ENCODE data around the gene VIL1. TPM values are rescaled to one million over a fixed set of nuclear protein-coding genes. Genes with fewer than 3 reads are reported as not detected.
A peak's percentile ranks its signal among the peaks of the same experiment; 100 is the strongest.

The VIL1 gene
- total and polyA plus RNA-seq, 9 of the 15 experiments (the other 6 are each of a cell fraction or from before 2014, with no cell fraction given), result 0.51 to 2.7 (median 1.2) TPM

GRCh38 chr2:218422403-218423086, 3.6 kb downstream of the VIL1 start (continued):
- no peak for TF ChIP-seq BRD4 (IDR thresholded peaks at IDR 0.05)
- no peak for TF ChIP-seq SPI1 (IDR thresholded peaks at IDR 0.05; ENCODE audit: borderline replicate concordance, low read depth, low read length)
- TF ChIP-seq SRSF9 (IDR thresholded peaks at IDR 0.05; ENCODE audit: borderline replicate concordance, low read depth, low read length), result no peak
- no peak for TF ChIP-seq KLF13 (tag; IDR thresholded peaks at IDR 0.05; ENCODE audit: borderline replicate concordance, low read depth)
- TF ChIP-seq MIER1 (IDR thresholded peaks at IDR 0.05; ENCODE audit: low read depth), result no peak; the same call in 1 of the 2 replicates
- peak; percentile 71 to 75 for TF ChIP-seq KDM1A (IDR thresholded peaks at IDR 0.05)
- no peak for TF ChIP-seq ELF4 (CRISPR knock-in tag; IDR thresholded peaks at IDR 0.05)
- no peak for TF ChIP-seq PHF20 (IDR thresholded peaks at IDR 0.05; ENCODE audit: partially characterized antibody)
- TF ChIP-seq, protein P1, sequence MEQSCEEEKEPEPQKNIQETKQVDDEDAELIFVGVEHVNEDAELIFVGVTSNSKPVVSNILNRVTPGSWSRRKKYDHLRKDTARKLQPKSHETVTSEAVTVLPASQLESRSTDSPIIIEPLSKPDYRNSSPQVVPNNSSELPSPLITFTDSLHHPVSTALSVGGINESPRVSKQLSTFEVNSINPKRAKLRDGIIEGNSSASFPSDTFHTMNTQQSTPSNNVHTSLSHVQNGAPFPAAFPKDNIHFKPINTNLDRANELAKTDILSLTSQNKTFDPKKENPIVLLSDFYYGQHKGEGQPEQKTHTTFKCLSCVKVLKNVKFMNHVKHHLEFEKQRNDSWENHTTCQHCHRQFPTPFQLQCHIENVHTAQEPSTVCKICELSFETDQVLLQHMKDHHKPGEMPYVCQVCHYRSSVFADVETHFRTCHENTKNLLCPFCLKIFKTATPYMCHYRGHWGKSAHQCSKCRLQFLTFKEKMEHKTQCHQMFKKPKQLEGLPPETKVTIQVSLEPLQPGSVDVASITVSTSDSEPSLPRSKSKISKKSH (CRISPR knock-in tag; IDR thresholded peaks at IDR 0.05), result no peak
- no peak for TF ChIP-seq ZNF282 (CRISPR knock-in tag; IDR thresholded peaks at IDR 0.05)
- no peak for TF ChIP-seq CBFB (CRISPR knock-in tag; IDR thresholded peaks at IDR 0.05)
- TF ChIP-seq, protein P2, sequence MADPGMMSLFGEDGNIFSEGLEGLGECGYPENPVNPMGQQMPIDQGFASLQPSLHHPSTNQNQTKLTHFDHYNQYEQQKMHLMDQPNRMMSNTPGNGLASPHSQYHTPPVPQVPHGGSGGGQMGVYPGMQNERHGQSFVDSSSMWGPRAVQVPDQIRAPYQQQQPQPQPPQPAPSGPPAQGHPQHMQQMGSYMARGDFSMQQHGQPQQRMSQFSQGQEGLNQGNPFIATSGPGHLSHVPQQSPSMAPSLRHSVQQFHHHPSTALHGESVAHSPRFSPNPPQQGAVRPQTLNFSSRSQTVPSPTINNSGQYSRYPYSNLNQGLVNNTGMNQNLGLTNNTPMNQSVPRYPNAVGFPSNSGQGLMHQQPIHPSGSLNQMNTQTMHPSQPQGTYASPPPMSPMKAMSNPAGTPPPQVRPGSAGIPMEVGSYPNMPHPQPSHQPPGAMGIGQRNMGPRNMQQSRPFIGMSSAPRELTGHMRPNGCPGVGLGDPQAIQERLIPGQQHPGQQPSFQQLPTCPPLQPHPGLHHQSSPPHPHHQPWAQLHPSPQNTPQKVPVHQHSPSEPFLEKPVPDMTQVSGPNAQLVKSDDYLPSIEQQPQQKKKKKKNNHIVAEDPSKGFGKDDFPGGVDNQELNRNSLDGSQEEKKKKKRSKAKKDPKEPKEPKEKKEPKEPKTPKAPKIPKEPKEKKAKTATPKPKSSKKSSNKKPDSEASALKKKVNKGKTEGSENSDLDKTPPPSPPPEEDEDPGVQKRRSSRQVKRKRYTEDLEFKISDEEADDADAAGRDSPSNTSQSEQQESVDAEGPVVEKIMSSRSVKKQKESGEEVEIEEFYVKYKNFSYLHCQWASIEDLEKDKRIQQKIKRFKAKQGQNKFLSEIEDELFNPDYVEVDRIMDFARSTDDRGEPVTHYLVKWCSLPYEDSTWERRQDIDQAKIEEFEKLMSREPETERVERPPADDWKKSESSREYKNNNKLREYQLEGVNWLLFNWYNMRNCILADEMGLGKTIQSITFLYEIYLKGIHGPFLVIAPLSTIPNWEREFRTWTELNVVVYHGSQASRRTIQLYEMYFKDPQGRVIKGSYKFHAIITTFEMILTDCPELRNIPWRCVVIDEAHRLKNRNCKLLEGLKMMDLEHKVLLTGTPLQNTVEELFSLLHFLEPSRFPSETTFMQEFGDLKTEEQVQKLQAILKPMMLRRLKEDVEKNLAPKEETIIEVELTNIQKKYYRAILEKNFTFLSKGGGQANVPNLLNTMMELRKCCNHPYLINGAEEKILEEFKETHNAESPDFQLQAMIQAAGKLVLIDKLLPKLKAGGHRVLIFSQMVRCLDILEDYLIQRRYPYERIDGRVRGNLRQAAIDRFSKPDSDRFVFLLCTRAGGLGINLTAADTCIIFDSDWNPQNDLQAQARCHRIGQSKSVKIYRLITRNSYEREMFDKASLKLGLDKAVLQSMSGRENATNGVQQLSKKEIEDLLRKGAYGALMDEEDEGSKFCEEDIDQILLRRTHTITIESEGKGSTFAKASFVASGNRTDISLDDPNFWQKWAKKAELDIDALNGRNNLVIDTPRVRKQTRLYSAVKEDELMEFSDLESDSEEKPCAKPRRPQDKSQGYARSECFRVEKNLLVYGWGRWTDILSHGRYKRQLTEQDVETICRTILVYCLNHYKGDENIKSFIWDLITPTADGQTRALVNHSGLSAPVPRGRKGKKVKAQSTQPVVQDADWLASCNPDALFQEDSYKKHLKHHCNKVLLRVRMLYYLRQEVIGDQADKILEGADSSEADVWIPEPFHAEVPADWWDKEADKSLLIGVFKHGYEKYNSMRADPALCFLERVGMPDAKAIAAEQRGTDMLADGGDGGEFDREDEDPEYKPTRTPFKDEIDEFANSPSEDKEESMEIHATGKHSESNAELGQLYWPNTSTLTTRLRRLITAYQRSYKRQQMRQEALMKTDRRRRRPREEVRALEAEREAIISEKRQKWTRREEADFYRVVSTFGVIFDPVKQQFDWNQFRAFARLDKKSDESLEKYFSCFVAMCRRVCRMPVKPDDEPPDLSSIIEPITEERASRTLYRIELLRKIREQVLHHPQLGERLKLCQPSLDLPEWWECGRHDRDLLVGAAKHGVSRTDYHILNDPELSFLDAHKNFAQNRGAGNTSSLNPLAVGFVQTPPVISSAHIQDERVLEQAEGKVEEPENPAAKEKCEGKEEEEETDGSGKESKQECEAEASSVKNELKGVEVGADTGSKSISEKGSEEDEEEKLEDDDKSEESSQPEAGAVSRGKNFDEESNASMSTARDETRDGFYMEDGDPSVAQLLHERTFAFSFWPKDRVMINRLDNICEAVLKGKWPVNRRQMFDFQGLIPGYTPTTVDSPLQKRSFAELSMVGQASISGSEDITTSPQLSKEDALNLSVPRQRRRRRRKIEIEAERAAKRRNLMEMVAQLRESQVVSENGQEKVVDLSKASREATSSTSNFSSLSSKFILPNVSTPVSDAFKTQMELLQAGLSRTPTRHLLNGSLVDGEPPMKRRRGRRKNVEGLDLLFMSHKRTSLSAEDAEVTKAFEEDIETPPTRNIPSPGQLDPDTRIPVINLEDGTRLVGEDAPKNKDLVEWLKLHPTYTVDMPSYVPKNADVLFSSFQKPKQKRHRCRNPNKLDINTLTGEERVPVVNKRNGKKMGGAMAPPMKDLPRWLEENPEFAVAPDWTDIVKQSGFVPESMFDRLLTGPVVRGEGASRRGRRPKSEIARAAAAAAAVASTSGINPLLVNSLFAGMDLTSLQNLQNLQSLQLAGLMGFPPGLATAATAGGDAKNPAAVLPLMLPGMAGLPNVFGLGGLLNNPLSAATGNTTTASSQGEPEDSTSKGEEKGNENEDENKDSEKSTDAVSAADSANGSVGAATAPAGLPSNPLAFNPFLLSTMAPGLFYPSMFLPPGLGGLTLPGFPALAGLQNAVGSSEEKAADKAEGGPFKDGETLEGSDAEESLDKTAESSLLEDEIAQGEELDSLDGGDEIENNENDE (IDR thresholded peaks at IDR 0.05; ENCODE audit: low read depth, low read length), result no peak
- TF ChIP-seq ZNF232 (CRISPR knock-in tag; IDR thresholded peaks at IDR 0.05), result no peak
- TF ChIP-seq, protein P3, sequence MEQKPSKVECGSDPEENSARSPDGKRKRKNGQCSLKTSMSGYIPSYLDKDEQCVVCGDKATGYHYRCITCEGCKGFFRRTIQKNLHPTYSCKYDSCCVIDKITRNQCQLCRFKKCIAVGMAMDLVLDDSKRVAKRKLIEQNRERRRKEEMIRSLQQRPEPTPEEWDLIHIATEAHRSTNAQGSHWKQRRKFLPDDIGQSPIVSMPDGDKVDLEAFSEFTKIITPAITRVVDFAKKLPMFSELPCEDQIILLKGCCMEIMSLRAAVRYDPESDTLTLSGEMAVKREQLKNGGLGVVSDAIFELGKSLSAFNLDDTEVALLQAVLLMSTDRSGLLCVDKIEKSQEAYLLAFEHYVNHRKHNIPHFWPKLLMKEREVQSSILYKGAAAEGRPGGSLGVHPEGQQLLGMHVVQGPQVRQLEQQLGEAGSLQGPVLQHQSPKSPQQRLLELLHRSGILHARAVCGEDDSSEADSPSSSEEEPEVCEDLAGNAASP (IDR thresholded peaks at IDR 0.05), result no peak
- TF ChIP-seq MAFG (tag; conservative IDR thresholded peaks at IDR 0.05), result peak; percentile 70

Measured in K562 (cell line).